NOMO-1 treated with dmso at 0.1 percent for 144 hours (cell line): ENCODE data around the gene NQO2.

Source experiments
- DNase-seq: peaks from one replicate; lab custom pipeline; 2025; ENCODE audit not compliant: unreplicated experiment; lab: John Stamatoyannopoulos, UW

Gene NQO2

GRCh38 chr6:2999618-3000557, at the start of gene NQO2:
TSS of gene NQO2 (plus strand) at chr6:2999894. CDS start at chr6:3006553, 6,659 bp downstream.
- peak; percentile 82 for DNase-seq

GRCh38 chr6:2950713-2951112, 49.0 kb upstream of the NQO2 start:
- no peak for DNase-seq

- no peak for DNase-seq
Measured at GRCh38 chr6:2951728-2952127, 48.0 kb upstream of the NQO2 start.

GRCh38 chr6:2952557-2953095, 47.1 kb upstream of the NQO2 start:
- peak; percentile 63 for DNase-seq

- no peak for DNase-seq
Measured at GRCh38 chr6:2953098-2953497, 46.6 kb upstream of the NQO2 start.

- no peak for DNase-seq
Measured at GRCh38 chr6:2956930-2957685, 42.6 kb upstream of the NQO2 start.

GRCh38 chr6:2957696-2958330, 41.9 kb upstream of the NQO2 start:
- no peak for DNase-seq

- no peak for DNase-seq
Measured at GRCh38 chr6:2958331-2958711, 41.4 kb upstream of the NQO2 start.

GRCh38 chr6:2958776-2959175, 40.9 kb upstream of the NQO2 start:
- no peak for DNase-seq

- no peak for DNase-seq
Measured at GRCh38 chr6:2959909-2960719, 39.6 kb upstream of the NQO2 start.

GRCh38 chr6:2960935-2961334, 38.8 kb upstream of the NQO2 start:
- DNase-seq: no peak

- no peak for DNase-seq
Measured at GRCh38 chr6:2961506-2961905, 38.2 kb upstream of the NQO2 start.

GRCh38 chr6:2962004-2962403, 37.7 kb upstream of the NQO2 start:
- no peak for DNase-seq

- DNase-seq: no peak
Measured at GRCh38 chr6:2962636-2963035, 37.1 kb upstream of the NQO2 start.

- DNase-seq: no peak
Measured at GRCh38 chr6:2963756-2964155, 35.9 kb upstream of the NQO2 start.

- DNase-seq: no peak
Measured at GRCh38 chr6:2964793-2965505, 34.7 kb upstream of the NQO2 start.

GRCh38 chr6:2966347-2966746, 33.3 kb upstream of the NQO2 start:
- DNase-seq: no peak

GRCh38 chr6:2967936-2968335, 31.8 kb upstream of the NQO2 start:
- no peak for DNase-seq

GRCh38 chr6:2968600-2969135, 31.0 kb upstream of the NQO2 start:
- DNase-seq: no peak

- DNase-seq: no peak
Measured at GRCh38 chr6:2969549-2969948, 30.1 kb upstream of the NQO2 start.
